PC-9 (cell line): ENCODE results near the gene CCDC182. TPM values are rescaled to one million over a fixed set of nuclear protein-coding genes. Genes with fewer than 3 reads are reported as not detected.

Experiments
- BruUV-seq: library from RNA; stranded (reverse); fragments of 400-500 nt; replicated peaks from 2 replicates; lab custom pipeline; 2021; lab: Mats Ljungman, UMichigan
- CTCF ChIA-PET: fragments of 300-600 bp; sonication (Branson Sonifier 250); formaldehyde crosslinking; loops from one replicate; lab custom pipeline; 2022; ENCODE audit warnings: antibody characterized with exemption; lab: Charles Lee
- POLR2A ChIA-PET: fragments of 300-600 bp; sonication (Branson Sonifier 250); formaldehyde crosslinking; loops from one replicate; lab custom pipeline; 2022; ENCODE audit warnings: antibody characterized with exemption; ENCODE audit not compliant: unreplicated experiment; lab: Charles Lee
- DNase-seq, 2 experiments: peaks; one replicate each; pipeline versions ENCODE4 v3.0.0 to v3.0.0-alpha.2; 2015 to 2022; ENCODE audit warnings: mixed read lengths in 1 of 2
- H2AFZ ChIP-seq: fragments of 200-600 bp; sonication (generic); 2 replicates; pipeline ENCODE4 v1.8.1; 2017; ENCODE audit warnings: antibody characterized with exemption
- H3F3A ChIP-seq: fragments of 200-600 bp; sonication (generic); 2 replicates; pipeline ENCODE4 v1.8.1; 2017; ENCODE audit warnings: antibody characterized with exemption, mild to moderate bottlenecking, low read depth; ENCODE audit not compliant: insufficient read depth
- H3K27ac ChIP-seq: fragments of 200-600 bp; sonication (generic); 2 replicates; pipeline ENCODE4 v1.6.1; 2016; ENCODE audit warnings: mixed run types
- H3K27me3 ChIP-seq: fragments of 200-600 bp; sonication (generic); 2 replicates; pipeline ENCODE4 v1.6.1; 2016; ENCODE audit warnings: low read depth, mixed run types; ENCODE audit not compliant: insufficient read depth
- H3K36me3 ChIP-seq: fragments of 200-600 bp; sonication (generic); 2 replicates; pipeline ENCODE4 v1.6.1; 2016; ENCODE audit warnings: low read depth, mixed run types
- H3K4me1 ChIP-seq: fragments of 200-600 bp; sonication (generic); replicated peaks from 2 replicates; pipeline ENCODE4 v1.6.1; 2016; ENCODE audit warnings: mixed run types; ENCODE audit not compliant: insufficient read depth
- H3K4me2 ChIP-seq: fragments of 200-600 bp; sonication (generic); 2 replicates; pipeline ENCODE4 v1.6.1; 2017; ENCODE audit warnings: mixed run types
- H3K4me3 ChIP-seq: fragments of 200-600 bp; sonication (generic); 2 replicates; pipeline ENCODE4 v1.6.1; 2016; ENCODE audit warnings: mixed run types
- H3K79me2 ChIP-seq: fragments of 200-600 bp; sonication (generic); 2 replicates; pipeline ENCODE4 v1.6.1; 2017; ENCODE audit warnings: low read depth, mixed run types
- H3K9me2 ChIP-seq: fragments of 200-600 bp; sonication (generic); 2 replicates; pipeline ENCODE4 v1.8.1; 2017; ENCODE audit warnings: mild to moderate bottlenecking; ENCODE audit not compliant: insufficient read depth
- H3K9me3 ChIP-seq: fragments of 200-600 bp; sonication (generic); 2 replicates; pipeline ENCODE4 v1.8.1; 2016; ENCODE audit warnings: low read depth; ENCODE audit not compliant: insufficient read depth
- H4K20me1 ChIP-seq: fragments of 200-600 bp; sonication (generic); 2 replicates; pipeline ENCODE4 v1.8.1; 2017; ENCODE audit not compliant: insufficient read depth
- CTCF ChIP-seq: fragments of 200-600 bp; sonication (generic); conservative IDR thresholded peaks from 2 replicates; pipeline ENCODE4 v1.6.1; 2017; ENCODE audit warnings: mixed run types, antibody characterized with exemption, mild to moderate bottlenecking, moderate library complexity
- EZH2 ChIP-seq: fragments of 200-600 bp; sonication (generic); IDR thresholded peaks from 2 replicates; pipeline ENCODE4 v1.8.0; 2017; ENCODE audit warnings: antibody characterized with exemption, low read depth
- intact Hi-C: fragments of 100-400 bp; cut with micrococcal nuclease; formaldehyde crosslinking; loops from one replicate; pipeline ENCODE4 v1.10.0; 2022; ENCODE audit not compliant: unreplicated experiment
- total RNA-seq: library from RNA; stranded (reverse); gene quantifications from 2 replicates; pipeline ENCODE4 v1.2.3, GENCODE V29; 2021

CCDC182 gene
- total RNA-seq, 1 experiment from 2014 or later: not detected

- Histone ChIP-seq H3K9me2 (no peaks in the 10 kb centered on the region), H3F3A (no peaks in the 10 kb centered on the region), H3K4me1 (no peaks in the 10 kb centered on the region), H3K4me3 (no peak overlapping the region), H3K4me2 (no peak overlapping the region), H3K36me3 (no peaks in the 10 kb centered on the region), H3K79me2 (no peaks in the 10 kb centered on the region), H3K9me3 (no peaks in the 10 kb centered on the region), H3K27me3 (peaks cover 88% of the 10 kb centered on the region), H3K27ac (no peak overlapping the region), H2AFZ (no peak overlapping the region), H4K20me1 (no peaks in the 10 kb centered on the region; the same call in 1 of the 2 replicates)
- CTCF ChIA-PET: interaction anchor here (0.7 kb wide), 1 partner anchor 503 kb away, joined by 3 read pairs; no protein-coding TSS in a partner anchor
- intact Hi-C loops: loop anchor here (5.0 kb wide), 3 partner anchors 251 to 609 kb away; no protein-coding TSS in a partner anchor
- TF ChIP-seq EZH2 (no peak), CTCF (no peak)
- no peak for DNase-seq
- POLR2A ChIA-PET: no interaction called here
- no TSS peak for BruUV-seq
Observed at GRCh38 chr17:57746221-57746620, 1.1 kb upstream of the CCDC182 start.

- Histone ChIP-seq H3K79me2 (no peaks in the 10 kb centered on the region), H3F3A (no peaks in the 10 kb centered on the region), H2AFZ (no peak overlapping the region), H3K27ac (no peak overlapping the region), H3K27me3 (peaks cover 82% of the 10 kb centered on the region), H3K4me1 (no peaks in the 10 kb centered on the region), H3K36me3 (no peaks in the 10 kb centered on the region), H3K4me3 (no peak overlapping the region), H4K20me1 (no peaks in the 10 kb centered on the region; the same call in 1 of the 2 replicates), H3K4me2 (no peak overlapping the region), H3K9me3 (no peaks in the 10 kb centered on the region), H3K9me2 (no peaks in the 10 kb centered on the region)
- no peak for DNase-seq
- TF ChIP-seq EZH2: no peak
- no peak for TF ChIP-seq CTCF
- intact Hi-C loops: loop anchor here (5.0 kb wide), 3 partner anchors 253 to 607 kb away; no protein-coding TSS in a partner anchor
- BruUV-seq: no TSS peak
- ChIA-PET POLR2A (no interaction called here), CTCF (no interaction called here)
Observed at GRCh38 chr17:57744195-57745170, 616 bp downstream of the CCDC182 start.

- Histone ChIP-seq H3K27ac (no peak overlapping the region), H3K4me3 (no peak overlapping the region), H3K36me3 (no peaks in the 10 kb centered on the region), H3K27me3 (peaks cover 77% of the 10 kb centered on the region), H2AFZ (no peak overlapping the region), H3K9me2 (no peaks in the 10 kb centered on the region), H4K20me1 (no peaks in the 10 kb centered on the region), H3F3A (no peaks in the 10 kb centered on the region), H3K79me2 (no peaks in the 10 kb centered on the region), H3K9me3 (no peaks in the 10 kb centered on the region), H3K4me2 (no peak overlapping the region), H3K4me1 (no peaks in the 10 kb centered on the region)
- POLR2A ChIA-PET: no interaction called here
- no TSS peak for BruUV-seq
- intact Hi-C loops: no loop called here
- no peak for TF ChIP-seq EZH2
- no peak; the same call in 1 of the 2 replicates for TF ChIP-seq CTCF
- CTCF ChIA-PET: no interaction called here
- DNase-seq: no peak
Observed at GRCh38 chr17:57740235-57740528, 4.9 kb downstream of the CCDC182 start.
